Pulmonary artery endothelial cell (primary cell): ENCODE results near the gene PMVK. TPM values are rescaled to one million over a fixed set of nuclear protein-coding genes. Genes with fewer than 3 reads are reported as not detected.

Source experiments
- DNase-seq: peaks from one replicate; pipeline ENCODE4 v3.0.0-alpha.2; 2011; ENCODE audit warnings: low read depth, low spot score
- total RNA-seq: library from RNA; depleted of rRNA; stranded (reverse); fragments of >200 nt; gene quantifications from 2 replicates; pipeline ENCODE4 v1.2.3, GENCODE V29; 2014

Gene PMVK
- total RNA-seq, 1 donor from 2014 or later, result 13.9 TPM

GRCh38 chr1:154881820-154882535, 54.5 kb downstream of the PMVK start:
- DNase-seq, result no peak

GRCh38 chr1:154880671-154881070, 55.8 kb downstream of the PMVK start:
- no peak for DNase-seq

GRCh38 chr1:154879038-154879421, 57.5 kb downstream of the PMVK start:
- no peak for DNase-seq

- DNase-seq, result no peak
Measured at GRCh38 chr1:154878371-154879037, 58.0 kb downstream of the PMVK start.

GRCh38 chr1:154877370-154877974, 59.0 kb downstream of the PMVK start:
- no peak for DNase-seq

GRCh38 chr1:154876842-154877369, 59.6 kb downstream of the PMVK start:
- no peak for DNase-seq

Other genes starting within 250 kb of the PMVK start
- gene KCNN3, start 66.4 kb downstream of the PMVK start, total RNA-seq, result 0.20 and 1.4 TPM in 2 replicates
- gene PBXIP1, start 19.4 kb upstream of the PMVK start, total RNA-seq, result 78.0 and 94.9 TPM in 2 replicates
- gene PYGO2, start 25.1 kb upstream of the PMVK start, total RNA-seq, result 6.3 and 7.2 TPM in 2 replicates
- 186 and 321 TPM in 2 replicates for gene SHC1, start 34.0 kb upstream of the PMVK start, total RNA-seq
- gene CKS1B, start 38.0 kb upstream of the PMVK start, total RNA-seq, result 78.0 and 143 TPM in 2 replicates
- 29.5 TPM in 2 replicates for gene FLAD1, start 46.6 kb upstream of the PMVK start, total RNA-seq
- 0.56 and 0.66 TPM in 2 replicates for gene LENEP, start 56.9 kb upstream of the PMVK start, total RNA-seq
- 11.5 and 22.2 TPM in 2 replicates for gene ZBTB7B, start 66.1 kb upstream of the PMVK start, total RNA-seq
- gene DCST2, start 97.1 kb upstream of the PMVK start, total RNA-seq, result 0.07 TPM in 1 of 2 replicates, not detected in the other
- not detected in 2 replicates for gene DCST1, start 97.1 kb upstream of the PMVK start, total RNA-seq
- 265 and 328 TPM in 2 replicates for gene ADAM15, start 114.6 kb upstream of the PMVK start, total RNA-seq
- 6.5 and 10.9 TPM in 2 replicates for gene EFNA4, start 127.0 kb upstream of the PMVK start, total RNA-seq
- gene EFNA3, start 142.1 kb upstream of the PMVK start, total RNA-seq, result 1.2 and 1.9 TPM in 2 replicates
- 53.3 and 57.0 TPM in 2 replicates for gene EFNA1, start 191.2 kb upstream of the PMVK start, total RNA-seq
- 24.1 and 40.8 TPM in 2 replicates for gene SLC50A1, start 199.1 kb upstream of the PMVK start, total RNA-seq
- gene DPM3, start 203.8 kb upstream of the PMVK start, total RNA-seq, result 29.2 and 31.1 TPM in 2 replicates
- 117 and 121 TPM in 2 replicates for gene KRTCAP2, start 236.6 kb upstream of the PMVK start, total RNA-seq
- 4.1 and 4.9 TPM in 2 replicates for gene TRIM46, start 237.1 kb upstream of the PMVK start, total RNA-seq